GM18909 (cell line): ENCODE measurements around the gene LRMDA.

Experiments
- ATAC-seq: cut with Tn5 transposase; IDR thresholded peaks from one replicate; pipeline ENCODE4 v1.9.1; 2021; ENCODE audit warnings: mild to moderate bottlenecking; ENCODE audit not compliant: unreplicated experiment, poor library complexity

Gene LRMDA

GRCh38 chr10:75984067-75984466, 552.6 kb downstream of the LRMDA start:
- no peak for ATAC-seq

- ATAC-seq, result no peak
Observed at GRCh38 chr10:75987616-75988015, 556.2 kb downstream of the LRMDA start.

DNA sequence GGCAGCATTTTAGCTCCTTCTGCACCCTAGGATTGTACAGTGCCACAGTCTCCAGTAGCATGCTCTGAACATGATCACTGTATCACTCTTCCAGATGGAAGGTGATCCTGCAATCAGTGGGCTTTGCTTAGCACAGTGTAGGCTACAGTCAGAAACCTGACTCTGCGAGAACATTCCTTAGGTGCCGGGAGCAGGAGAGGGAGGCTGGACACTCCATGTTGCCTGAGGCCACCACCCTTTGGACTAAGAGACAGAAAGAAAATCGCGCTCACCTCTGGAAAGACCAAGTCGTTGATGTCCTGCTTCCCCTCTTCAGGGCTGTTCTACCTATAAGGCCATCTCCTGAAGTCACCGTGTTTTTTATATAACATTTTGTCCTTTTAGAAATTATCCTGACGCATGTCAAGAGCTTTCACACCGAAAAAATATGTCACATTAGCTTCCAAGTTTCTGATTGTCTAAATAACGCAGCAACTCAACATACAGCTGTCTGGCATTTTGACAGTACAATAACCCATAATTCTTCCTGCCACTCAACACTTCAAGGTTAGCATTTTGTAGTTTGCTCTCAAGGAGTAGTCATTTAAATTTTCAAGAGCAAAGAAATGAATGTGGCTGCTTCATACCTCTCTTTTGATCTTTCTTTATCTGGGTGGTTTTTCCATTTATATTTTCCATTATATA, 563.1 kb downstream of the LRMDA start:
- no peak for ATAC-seq

GRCh38 chr10:75995041-75995430, 563.6 kb downstream of the LRMDA start:
- ATAC-seq, result no peak

DNA sequence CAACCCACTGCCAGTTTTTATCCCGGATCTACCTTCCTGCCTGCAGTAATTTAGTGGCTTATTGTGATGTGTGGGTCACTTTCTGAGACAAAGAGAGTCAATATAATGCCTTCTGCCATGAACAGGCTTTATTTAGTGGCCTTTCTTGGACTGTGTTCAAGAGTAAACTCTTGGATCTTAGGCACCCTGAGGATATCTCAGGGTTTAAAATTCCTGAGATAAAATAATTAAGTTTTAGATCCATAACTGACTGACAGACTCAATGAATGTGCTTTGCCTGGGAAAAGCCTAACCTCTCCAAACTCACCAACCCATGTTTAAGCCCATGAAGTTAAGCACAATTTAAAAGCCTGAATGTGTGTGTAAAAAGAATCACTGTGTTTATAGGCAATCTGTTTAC, 564.3 kb downstream of the LRMDA start:
- ATAC-seq, result no peak

- ATAC-seq, result no peak
Observed at GRCh38 chr10:75999001-75999400, 567.6 kb downstream of the LRMDA start.

GRCh38 chr10:75999515-76000209, 568.2 kb downstream of the LRMDA start:
- no peak for ATAC-seq

GRCh38 chr10:76000550-76000949, 569.1 kb downstream of the LRMDA start:
- ATAC-seq, result no peak

DNA sequence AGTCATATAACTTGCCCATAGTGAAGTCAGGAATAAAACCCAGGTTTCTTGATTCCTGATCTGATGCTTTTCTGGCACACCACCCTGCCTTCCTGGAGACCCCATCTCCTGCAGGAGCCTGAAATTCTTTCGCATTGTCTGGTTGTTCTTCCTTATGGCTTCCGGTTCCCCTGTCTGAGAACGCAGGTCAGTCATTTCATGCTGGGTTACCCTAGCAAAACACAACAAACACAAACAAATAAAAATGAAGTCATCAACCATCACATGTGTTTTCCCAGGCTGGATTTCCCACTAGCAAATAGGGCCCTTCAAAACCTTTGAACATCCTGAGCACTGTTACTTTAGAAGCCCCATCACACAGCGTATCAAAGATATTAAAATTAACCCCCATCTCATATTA, 569.6 kb downstream of the LRMDA start:
- ATAC-seq, result no peak

- no peak for ATAC-seq
Observed at GRCh38 chr10:76001461-76001860, 570.0 kb downstream of the LRMDA start.

- ATAC-seq, result no peak
Observed at GRCh38 chr10:76002262-76002854, 570.9 kb downstream of the LRMDA start.

DNA sequence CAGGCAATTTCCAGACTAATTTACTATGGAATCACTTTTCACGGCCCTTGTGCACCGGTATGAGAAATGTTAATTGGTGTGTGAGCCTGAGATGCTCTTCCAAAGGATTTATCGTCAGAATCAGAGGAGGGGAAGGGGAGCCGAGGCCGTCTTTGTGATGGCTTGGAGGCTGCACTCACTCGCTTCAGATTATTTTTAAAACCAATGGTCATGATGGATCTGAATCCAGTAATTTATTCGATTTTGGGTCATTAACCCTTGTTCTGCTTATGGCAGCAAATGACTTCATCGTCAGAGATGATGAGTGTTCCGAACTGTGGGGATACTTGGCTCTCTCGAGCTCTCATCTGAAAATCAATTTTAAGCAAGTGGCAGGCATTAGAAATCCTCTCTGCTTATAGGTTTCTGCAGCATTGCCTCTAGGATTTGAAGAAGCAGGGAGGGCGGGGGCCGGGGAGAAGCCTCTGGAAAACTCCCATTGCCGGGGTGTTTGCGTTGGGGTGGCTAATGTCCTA, 576.3 kb downstream of the LRMDA start:
- no peak for ATAC-seq

DNA sequence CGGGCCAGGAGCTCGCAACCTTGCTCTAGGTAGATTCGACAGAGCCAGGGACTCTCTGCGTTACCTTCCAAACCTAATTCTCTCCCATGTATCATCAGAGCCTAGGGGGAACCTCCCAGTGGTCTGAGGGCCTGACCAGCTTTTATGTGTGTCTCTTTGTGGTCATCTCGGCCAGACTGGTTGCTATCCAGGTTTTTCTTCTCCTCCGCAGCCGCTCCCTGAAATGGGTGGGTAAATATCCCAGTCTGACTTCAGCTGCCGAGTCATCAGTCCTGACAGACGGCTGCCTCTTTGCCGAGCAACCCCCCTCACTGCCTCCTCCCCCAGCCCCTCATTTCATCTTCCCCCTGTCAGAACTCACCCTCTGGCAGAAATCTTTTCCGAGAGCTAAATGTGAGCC, 578.1 kb downstream of the LRMDA start:
- ATAC-seq, result no peak

- ATAC-seq, result no peak
Observed at GRCh38 chr10:76010703-76011102, 579.3 kb downstream of the LRMDA start.

DNA sequence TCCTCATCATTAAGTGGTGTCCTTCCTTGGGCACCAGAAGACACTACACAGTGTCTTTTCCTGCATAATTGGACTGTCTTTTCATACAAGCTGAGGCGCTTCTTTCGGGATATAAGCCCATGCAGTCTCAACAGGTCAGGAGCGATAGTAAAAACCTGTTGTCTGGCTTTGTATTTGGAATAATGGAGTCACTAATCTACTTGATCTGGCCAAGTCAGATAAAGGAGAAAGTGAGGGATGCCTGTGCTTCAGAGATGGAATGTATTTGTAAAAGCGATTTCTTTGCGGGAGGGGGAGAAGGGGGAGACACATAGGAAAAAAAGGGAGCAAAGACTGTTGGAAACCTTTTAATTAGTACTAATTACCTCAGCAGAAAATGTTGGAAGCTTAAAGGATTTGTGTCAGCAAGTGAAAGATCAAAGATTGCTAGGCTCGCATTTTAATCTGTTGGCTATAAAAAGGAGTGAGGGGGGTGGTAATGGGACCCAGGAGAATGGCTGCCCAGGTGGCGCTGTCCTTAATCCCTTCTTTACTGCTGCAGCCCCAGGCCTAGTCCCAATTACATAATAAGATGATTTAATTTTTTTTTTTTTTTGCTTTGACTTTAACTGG, 581.4 kb downstream of the LRMDA start:
- ATAC-seq, result no peak

- ATAC-seq, result no peak
Observed at GRCh38 chr10:76015245-76015644, 583.8 kb downstream of the LRMDA start.

- ATAC-seq, result no peak
Observed at GRCh38 chr10:76017026-76017732, 585.8 kb downstream of the LRMDA start.

DNA sequence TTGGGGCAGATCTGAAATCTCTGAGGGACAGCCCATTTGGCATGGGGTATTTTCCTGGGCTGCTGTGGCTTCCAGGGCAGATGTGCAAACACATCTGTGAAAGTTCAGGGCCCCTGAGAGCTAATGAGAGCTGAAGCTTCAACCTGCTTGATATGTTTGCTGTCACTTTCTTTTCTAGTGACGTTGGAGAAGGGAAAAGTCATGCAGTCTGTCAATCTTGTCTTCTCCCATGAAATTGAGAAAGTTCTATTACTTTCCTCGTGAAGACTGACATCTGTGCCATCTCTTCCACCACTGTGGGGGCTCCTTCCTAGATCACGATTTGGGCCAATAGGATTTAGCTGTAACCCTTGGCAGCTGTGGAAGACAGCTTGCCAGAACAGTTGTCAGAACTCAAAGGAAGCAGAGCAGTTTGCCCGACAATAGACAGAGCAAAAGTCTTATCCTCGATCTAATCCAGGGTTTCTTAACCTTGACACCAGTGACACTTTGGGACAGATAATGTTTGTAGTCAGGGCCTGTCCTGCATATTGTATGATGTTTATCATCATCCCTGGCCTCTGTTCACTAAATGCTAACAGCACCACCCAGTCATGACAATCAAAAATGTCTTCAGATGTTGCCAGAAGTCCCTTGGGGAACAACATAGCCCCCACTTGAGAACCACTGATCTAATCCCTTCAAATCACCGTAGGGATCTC, 586.5 kb downstream of the LRMDA start:
- no peak for ATAC-seq

DNA sequence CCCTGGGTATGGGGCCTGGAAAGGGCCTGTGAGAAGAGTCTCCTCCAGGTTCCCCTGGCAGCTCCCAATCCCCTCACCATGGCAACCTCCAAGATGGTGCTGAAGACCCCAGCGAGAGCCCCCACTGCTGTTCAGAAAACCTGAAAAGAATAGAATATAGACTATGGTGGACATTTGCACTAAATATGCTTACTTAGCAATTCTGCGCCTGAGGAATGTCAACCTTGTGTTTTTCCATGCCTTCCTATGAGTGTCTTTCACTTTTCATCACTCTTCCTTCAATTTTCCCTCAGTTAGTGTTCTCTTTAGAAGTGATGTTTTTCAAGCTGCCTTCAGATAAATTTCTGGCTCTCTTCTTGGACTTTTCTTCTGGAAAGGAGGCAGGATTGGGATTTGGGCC, 589.2 kb downstream of the LRMDA start:
- no peak for ATAC-seq

- no peak for ATAC-seq
Observed at GRCh38 chr10:76021398-76021797, 590.0 kb downstream of the LRMDA start.
